ENCODE measurements around the gene JAK1. TPM values are rescaled to one million over a fixed set of nuclear protein-coding genes. Genes with fewer than 3 reads are reported as not detected.

The JAK1 gene
- total RNA-seq, 1 donor from 2014 or later = 332 TPM

- DNase-seq (ENCODE audit: extremely low read depth, low read depth, low spot score) = no peak
Observed at GRCh38 chr1:64980745-64981600, 14.6 kb upstream of the JAK1 start.

DNA sequence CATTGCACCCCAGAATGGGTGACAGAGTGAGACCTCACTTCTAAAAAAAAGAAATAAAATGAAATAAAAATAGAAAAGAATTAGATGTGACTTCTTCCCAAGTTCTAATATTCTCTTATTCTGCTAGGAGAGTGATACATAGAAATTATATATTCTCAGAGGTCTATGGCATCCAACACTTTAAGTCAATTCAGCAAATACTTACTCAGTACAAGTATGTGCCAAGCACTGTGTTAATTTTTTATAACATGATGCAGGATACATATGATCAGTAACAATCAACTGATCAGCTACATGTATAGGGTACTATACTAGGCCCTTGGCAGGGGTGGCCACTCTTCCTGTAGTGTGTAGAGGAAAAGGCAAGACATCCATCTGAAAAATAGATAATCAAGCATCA lies 13.0 kb upstream of the JAK1 start:
- DNase-seq (ENCODE audit: extremely low read depth, low read depth, low spot score) = no peak

- no peak for DNase-seq (ENCODE audit: extremely low read depth, low read depth, low spot score)
Observed at GRCh38 chr1:64976361-64976760, 10.0 kb upstream of the JAK1 start.

DNA sequence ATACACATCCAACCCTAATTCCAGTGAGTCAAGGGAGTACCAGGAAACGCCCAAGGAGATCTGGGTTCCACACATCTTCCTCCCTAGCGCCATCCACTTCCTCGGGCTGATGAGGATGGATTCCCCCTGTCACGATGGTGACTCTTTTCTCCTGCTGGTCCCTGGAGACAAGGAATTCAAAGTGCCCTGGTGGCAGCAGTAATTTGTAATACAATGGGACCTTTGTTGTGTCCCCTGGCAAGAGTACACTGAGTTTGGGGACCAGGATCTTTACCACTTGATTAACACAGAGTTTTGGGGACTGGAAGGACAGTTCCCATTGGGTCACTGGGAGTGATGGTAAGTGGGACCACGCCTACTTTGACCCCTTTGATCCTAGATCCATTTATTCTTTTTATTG lies 9.4 kb upstream of the JAK1 start:
- DNase-seq (ENCODE audit: extremely low read depth, low read depth, low spot score) = no peak

DNA sequence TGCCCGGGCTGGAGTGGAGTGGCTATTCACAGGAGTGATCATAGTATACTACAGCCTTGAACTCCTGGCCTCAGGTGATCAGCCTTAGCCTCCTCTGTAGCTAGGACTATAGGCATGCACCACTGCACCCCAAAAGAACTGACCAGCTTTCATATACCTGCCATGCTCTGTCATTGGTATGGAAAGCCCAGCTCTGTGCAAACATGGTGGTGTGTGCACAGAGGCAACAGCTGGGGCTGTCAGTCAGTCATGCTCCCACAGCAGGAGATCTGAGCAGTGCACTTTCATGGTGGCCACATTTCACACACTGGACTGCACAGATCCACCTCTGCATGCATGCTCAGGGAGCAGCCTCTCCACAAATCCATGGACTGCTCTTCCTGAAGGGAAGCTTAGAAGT lies 8.8 kb upstream of the JAK1 start:
- DNase-seq (ENCODE audit: extremely low read depth, low read depth, low spot score) = no peak

GRCh38 chr1:64974288-64974825 lies 8.0 kb upstream of the JAK1 start:
- no peak for DNase-seq (ENCODE audit: extremely low read depth, low read depth, low spot score)

GRCh38 chr1:64973061-64973647 lies 6.8 kb upstream of the JAK1 start:
- no peak for DNase-seq (ENCODE audit: extremely low read depth, low read depth, low spot score)

- no peak for DNase-seq (ENCODE audit: extremely low read depth, low read depth, low spot score)
Observed at GRCh38 chr1:64969305-64970046, 3.1 kb upstream of the JAK1 start.

DNA sequence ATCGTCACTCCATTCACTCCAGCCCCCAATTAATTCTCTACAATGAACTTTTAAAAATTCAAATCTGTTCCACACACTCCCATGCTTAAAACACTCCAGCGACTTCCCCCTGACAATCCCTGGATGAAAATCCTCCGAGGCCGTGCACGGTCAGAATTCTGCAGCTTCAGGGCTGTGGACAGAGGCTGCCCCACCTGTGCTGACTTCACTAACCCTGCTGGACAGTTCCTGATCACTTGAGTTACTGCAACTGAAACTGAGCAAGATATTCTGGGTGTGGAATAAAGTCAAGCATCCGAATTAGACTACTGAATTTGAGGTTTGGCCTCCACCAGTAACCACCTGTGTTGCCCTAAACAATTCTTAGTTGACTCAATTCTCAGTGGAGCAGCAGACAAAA lies 1.0 kb upstream of the JAK1 start:
- DNase-seq (ENCODE audit: extremely low read depth, low read depth, low spot score) = no peak

DNA sequence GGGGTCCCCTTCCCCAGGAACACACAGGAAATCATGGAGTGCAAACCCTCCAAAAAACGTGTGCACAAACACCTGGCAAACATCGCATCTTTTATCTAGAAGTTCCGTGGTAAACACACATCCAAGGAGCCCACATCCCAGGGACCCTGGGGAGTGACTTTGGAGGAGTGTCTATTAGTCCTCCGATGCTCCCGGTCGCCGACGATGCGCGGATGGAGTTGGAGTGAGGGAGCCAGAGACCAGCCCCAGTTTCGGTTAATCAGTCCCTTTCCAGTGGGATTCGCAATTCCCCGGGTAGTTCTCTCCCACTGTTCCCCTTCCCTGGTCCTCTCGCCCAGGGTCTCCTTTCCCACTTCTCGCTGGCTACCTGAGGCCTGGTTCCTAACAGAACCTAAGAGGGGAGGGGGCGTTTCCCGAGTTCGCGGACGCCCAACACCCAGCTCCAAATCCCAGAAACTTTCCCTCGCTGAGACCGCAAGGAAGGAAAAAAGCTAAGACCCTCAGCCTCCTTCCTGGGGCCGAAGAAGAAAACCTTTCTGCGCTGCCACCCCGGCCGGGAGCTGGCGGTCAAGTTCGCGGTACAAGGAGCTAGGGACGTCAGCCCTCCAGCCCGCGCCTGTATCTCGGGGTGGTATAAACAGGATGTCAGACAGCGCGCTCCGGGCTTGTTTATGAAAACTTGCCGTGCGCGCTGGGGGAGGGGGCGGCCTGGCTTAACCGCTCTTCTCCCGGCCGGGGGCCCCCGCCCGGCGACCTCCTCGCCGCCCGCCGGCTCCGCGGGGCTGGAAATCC lies 787 bp downstream of the JAK1 start:
- no peak for DNase-seq (ENCODE audit: extremely low read depth, low read depth, low spot score)

GRCh38 chr1:64963466-64963865 lies 2.9 kb downstream of the JAK1 start:
- DNase-seq (ENCODE audit: extremely low read depth, low read depth, low spot score) = no peak

- DNase-seq (ENCODE audit: extremely low read depth, low read depth, low spot score) = no peak
Observed at GRCh38 chr1:64962441-64962840, 3.9 kb downstream of the JAK1 start.

GRCh38 chr1:64961923-64962322 lies 4.4 kb downstream of the JAK1 start:
- DNase-seq (ENCODE audit: extremely low read depth, low read depth, low spot score) = no peak

GRCh38 chr1:64960731-64961130 lies 5.6 kb downstream of the JAK1 start:
- no peak for DNase-seq (ENCODE audit: extremely low read depth, low read depth, low spot score)

DNA sequence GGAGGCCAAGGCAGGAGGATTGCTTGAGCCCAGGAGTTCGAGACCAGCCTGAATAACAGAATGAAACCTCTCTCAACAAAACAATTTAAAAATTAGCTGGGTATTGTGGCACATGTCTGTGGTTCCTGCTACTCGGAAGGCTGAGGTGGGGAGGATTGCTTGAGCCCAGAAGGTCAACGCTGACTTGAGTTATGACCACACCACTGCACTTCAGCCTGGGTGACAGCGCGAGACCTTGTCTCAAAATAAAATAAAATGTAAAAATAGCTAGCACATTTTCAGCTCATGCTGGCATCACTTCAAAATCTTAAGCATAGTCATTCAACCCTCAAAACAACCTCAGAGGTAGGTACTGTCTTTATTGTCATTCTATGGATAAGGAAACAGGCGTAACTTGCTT lies 6.4 kb downstream of the JAK1 start:
- no peak for DNase-seq (ENCODE audit: extremely low read depth, low read depth, low spot score)

DNA sequence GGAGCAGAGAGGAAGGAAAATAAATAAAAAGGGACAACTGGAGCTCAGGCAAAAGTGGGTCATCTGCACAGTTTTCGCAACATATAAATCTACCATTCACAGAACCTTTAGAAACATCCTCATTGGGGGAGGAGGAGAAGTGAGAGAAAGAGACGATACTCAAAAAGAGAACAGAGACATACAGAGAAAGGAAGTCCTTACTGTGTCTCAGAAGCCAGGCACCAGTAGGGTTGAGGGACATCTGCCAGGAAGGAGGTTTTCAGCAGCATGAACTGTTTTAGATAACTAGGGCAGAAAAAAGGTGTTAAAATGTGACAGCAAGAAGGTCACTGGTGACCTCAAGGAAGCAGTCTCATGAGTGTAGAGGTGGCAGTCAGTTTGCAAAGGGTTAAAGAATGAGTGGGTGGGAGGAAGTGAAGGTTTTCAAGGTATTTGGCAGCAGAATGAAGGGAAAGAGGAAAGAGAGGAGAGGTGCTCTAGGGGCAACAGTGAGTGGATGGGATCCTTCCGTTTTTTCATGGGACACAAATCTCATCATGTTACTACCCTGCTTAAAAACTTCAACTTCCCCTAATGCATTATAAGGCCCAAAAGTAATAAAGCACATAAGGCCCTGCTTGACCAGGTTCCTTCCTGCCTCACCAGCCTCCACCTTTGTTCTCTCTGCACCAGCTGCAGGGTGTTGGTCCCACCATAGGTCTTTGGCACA lies 9.5 kb downstream of the JAK1 start:
- DNase-seq (ENCODE audit: extremely low read depth, low read depth, low spot score) = no peak

DNA sequence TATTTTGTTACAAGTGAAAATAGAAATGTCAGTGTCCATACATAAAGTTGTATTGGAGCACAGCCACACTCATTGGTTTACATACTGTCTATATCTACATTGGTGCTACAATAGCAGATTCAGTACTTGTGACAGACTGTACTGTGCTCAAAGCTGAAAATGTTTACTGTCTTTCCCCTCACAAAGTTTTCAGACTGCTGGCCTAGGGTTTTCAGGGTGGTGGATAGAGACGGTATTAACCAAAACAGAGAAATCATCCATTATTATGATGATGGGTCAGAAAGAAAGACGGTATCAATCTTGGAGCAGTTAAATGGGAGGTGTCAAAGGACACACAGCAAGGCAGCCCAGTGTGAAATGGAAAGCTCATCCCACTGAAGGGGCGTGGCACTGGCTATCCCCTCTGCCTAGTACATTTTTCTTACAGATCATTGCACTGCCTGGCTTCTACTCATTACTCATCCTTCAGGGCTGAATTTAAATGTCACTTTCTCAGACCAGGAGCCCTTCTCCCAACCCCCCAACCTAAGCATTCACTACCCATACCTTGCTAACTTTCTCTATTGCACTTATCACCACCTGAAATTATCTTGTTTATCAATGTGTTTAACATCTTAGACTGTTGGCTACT lies 10.2 kb downstream of the JAK1 start:
- no peak for DNase-seq (ENCODE audit: extremely low read depth, low read depth, low spot score)

DNA sequence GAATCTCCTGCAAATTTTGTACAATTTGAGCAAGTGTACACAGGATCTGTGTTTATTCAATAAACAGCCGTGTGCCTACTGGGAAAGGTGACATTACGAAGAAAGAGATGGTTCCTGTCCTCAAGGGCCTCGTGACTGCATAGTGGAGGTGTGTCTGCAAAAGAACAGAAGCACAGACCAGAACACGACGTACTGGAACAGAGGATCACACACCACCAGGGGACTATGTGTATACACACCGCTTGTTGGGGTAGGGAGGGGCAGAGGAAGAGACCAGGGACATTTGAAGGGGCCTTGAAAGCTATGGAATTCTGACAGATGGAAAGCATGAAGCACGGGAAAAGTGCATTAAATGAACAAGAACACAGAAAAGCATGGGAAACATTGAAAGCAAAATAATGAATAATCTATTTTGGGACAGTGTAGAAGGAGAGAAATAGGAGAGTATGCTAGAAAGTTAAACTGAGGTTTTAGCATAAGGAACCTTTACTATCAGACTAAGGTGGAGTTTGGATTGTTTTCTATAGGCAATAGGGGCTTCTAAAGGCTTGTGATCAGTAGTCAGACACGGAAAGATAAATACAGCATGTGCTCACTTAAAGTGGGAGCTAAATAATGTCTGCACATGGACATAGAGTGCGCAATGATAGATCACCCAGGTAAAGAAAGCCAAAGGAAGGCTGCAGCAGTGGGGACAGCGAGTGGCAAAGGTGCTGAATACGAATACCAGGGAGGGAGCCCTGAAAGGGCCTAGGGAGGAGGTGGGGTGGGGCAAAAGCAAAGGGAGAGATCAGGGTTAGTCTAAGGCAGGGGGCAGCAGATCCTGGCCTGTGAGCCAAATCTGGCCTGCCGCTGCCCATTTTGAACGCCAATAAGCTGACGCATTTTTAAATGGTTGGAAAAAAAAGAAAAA lies 11.0 kb downstream of the JAK1 start:
- DNase-seq (ENCODE audit: extremely low read depth, low read depth, low spot score) = no peak

GRCh38 chr1:64953241-64953640 lies 13.1 kb downstream of the JAK1 start:
- DNase-seq (ENCODE audit: extremely low read depth, low read depth, low spot score) = no peak
